KOPT-K1 (cell line): ENCODE measurements around the gene TMSB15C.
"Not testable (repeated sequence)": the region's sequence is repeated elsewhere in the genome, so short reads cannot be mapped to it uniquely, and the experiment has no call there.

Experiments used
- H3K27ac ChIP-seq: fragments of 200-600 bp; sonication (generic); 2 replicates; pipeline ENCODE4 v1.5.1; 2016; ENCODE audit warnings: antibody characterized with exemption, mild to moderate bottlenecking, low read depth, low read length; ENCODE audit not compliant: poor library complexity, severe bottlenecking
- H3K36me3 ChIP-seq: fragments of 200-600 bp; sonication (generic); 2 replicates; pipeline ENCODE4 v1.5.1; 2017; ENCODE audit warnings: antibody characterized with exemption, mild to moderate bottlenecking, low read length, moderate library complexity; ENCODE audit not compliant: insufficient read depth
- H3K9me3 ChIP-seq: fragments of 200-600 bp; sonication (generic); 2 replicates; pipeline ENCODE4 v1.5.1; 2017; ENCODE audit warnings: antibody characterized with exemption, low read length, mild to moderate bottlenecking; ENCODE audit not compliant: insufficient read depth, poor library complexity, severe bottlenecking

The TMSB15C gene

DNA sequence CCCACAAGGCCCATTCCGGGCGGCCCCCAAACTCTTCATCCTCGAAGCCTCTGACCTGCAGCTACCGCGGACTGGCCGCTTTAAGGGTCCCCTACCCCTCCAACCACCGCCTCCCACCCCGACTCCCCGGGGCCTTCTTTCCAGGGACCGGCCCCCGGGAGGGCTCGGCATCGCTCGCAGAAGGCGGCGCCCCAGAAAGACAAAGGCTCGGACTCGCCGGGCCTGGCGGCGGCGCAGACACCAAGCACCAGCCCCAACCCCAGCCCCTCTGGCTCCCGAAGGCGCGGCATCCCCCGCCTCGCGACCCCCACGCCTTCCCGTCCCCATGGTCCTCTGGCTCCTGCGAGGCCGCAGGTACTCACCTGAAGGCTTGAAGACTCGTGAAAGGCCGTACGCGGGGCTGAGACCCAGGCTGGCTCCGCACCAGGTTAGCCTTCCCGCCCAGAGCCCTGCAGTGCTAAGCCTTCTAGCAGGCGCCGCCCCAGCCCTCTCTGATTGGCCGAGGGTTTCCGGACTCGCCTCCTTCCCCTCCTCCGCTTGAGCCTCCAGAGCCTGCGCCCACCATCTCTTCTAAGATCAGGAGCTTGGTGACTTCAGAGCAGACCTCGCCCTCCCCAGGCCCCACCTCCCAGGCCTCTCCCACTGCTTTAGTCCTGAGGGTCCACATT is at the start of gene TMSB15C:
Gene TMSB15C, minus strand, starts transcription at position 459 of the 668 bp plus-strand sequence.
- not testable (repeated sequence) for H3K27ac ChIP-seq, H3K36me3 ChIP-seq, H3K9me3 ChIP-seq

DNA sequence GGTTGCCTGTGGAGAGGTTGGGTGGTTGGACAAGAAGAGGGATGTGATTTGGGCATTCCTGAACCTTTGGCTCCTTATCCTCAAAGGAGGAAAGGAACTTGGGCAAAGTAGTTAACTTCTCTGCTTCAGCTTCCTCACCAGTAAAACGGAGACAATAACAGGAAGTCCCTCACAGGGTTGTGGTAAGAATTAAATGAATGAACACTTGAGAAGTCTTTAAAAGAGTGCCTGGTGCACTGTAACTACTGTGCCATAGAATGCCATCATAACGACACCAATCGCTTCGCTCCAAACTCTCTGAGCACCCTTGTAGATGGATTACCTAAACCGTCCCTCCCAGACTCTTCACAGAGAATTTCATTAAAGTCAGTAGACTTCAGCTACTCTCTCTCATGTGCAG is 46.8 kb upstream of the TMSB15C start:
- no peaks in the 10 kb centered on the region for H3K9me3 ChIP-seq
- H3K27ac ChIP-seq, result peak overlapping the region; percentile 38
- H3K36me3 ChIP-seq, result no peaks in the 10 kb centered on the region

DNA sequence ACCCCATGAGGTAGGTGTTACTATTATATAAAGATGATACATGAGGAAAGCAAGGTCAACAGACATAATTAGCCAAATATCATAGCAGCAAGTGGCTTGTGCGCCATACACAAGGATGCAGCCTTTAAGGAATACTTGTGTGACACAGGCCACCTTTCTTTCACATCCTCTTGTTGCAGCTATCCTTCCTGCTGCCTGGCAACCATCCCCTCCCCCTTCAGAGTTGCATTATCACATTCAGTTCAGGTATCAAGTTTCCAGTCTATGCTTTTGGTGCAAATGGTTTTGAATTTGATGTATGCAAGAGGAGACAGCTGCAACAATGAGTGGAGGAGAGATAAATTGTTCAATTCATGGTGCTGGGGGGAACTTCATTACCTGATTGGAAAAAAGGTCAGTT is 42.7 kb upstream of the TMSB15C start:
- no peak overlapping the region for H3K27ac ChIP-seq
- no peaks in the 10 kb centered on the region for H3K9me3 ChIP-seq
- no peaks in the 10 kb centered on the region for H3K36me3 ChIP-seq

DNA sequence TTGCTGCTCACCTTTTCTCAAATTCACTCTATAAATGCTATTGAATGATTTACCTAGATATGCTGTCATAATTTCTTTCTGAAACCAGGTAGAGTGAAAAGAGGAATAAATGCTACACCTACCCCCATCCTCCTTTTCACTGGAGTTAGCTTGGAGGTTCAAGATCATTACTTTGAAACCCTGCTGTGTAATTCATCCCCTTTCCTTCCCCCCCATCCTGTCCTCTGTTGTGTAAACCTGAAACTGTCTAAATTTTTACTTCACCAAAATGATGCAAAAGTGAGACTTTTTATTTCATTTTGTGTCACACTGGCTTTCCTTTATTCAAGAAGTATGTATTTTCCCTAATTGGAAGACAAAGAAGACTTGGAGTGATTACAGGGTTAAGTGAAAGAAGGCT is 41.7 kb upstream of the TMSB15C start:
- H3K36me3 ChIP-seq, result no peaks in the 10 kb centered on the region
- H3K27ac ChIP-seq, result no peak overlapping the region
- H3K9me3 ChIP-seq, result no peaks in the 10 kb centered on the region

DNA sequence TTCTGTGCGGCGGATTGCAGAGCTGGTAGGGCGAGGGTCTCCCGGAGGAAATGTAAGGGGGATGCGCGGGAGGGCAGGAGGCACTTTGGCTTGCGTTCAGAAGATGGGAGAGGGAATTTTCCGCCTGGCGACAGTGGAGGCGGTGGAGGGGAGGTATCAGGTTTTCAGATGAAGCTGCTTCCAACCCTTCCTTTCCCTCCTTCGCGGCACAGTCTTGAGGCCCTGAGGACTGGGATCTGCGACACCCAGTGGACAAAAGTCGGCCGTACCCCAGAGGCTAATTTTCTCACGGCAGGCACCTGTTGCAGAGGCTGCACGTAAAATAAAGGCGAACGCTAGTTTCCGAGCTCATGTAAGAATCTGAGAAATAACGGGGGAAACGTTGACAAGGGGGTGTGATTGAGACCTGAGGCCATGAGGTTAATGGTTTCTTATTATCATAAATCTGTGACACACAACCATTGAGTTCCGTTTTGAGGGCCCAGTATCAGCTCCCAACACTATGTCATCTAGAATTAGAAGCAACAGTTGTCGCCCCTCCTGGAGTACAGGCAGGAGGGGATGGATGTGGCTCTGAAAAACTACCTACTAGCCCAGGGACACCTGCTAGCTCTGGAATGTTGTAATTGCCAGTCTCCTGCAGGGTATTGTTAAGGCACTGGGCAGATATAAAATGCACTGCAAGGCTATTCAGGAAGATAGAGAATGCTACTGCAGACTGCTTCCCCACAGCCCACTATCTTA is 37.4 kb upstream of the TMSB15C start:
- no peak overlapping the region for H3K27ac ChIP-seq
- no peaks in the 10 kb centered on the region for H3K9me3 ChIP-seq
- H3K36me3 ChIP-seq, result no peaks in the 10 kb centered on the region

DNA sequence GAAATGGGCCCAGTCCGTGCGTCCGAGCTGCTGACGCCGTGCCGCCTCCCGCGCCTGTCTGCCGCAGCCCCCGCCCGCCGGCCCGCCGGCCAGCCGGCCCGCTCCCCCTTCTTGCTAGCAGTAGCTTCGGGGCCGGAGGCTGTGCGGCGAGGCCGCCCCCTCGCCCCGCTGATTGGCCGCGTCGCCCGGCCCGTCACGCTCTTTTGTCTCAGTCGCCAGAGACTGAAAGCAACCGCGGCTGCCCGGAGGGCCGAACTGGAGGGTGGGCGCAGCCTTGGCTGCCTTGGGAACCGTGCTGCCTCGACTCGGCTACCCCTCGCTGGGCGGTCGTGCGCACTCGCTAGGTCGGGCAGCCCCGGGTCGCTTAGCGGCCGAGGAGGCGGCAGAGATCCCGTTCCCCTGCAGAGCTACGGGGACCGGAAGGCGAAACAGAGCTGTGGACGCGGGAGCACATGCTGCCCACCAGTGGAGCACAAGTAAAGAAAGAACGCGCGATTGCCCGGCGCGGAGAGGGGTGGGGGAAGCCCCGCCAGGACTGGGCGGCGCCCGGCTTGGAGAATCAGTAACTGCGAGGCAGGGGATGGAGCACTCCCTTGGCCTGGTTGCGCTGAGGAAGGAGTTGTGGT is 36.4 kb upstream of the TMSB15C start, which contains the start of gene ZCCHC18:
Gene ZCCHC18, plus strand, starts transcription at position 198 of the 626 bp plus-strand sequence. CDS start 1,589 bp downstream, outside the sequence.
- Histone ChIP-seq H3K36me3 (no peaks in the 10 kb centered on the region), H3K27ac (peak within 1 kb of the TSS; percentile 51), H3K9me3 (no peaks in the 10 kb centered on the region)

DNA sequence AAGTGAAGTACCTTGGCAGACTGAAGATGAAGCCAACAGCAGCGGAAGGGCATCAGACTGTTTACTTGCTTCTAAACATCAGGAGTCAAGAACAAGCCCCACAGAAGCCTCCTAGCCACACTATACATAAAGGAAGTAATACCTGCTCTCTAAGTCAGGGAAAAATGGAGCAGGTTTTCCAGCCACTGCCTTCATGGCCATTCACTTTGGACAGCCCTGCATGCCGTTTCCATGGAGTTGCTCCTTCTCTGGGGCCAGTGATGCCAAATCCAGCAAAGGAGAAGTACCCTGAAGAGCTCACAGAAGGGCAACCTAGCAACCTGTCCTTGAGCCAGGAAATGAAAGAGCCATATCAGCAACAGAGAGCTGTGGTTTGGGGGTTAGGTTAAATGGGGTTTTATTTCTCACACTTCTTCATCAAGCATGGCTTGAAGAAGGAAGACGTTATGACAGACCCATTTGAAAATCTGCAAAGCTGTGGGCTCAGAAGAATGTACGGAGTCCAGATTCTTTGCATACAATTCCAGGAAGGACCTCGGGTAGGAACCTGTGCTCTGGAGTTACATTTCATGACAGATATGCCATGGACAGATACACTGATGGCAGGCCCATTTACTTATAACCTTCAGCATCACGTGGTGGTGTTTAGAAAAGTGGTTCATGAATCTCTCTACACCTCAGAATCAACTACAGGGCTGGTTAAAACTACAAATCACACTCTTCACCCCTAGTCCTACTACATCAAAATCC is 34.6 kb upstream of the TMSB15C start:
- not testable (repeated sequence) for H3K9me3 ChIP-seq, H3K36me3 ChIP-seq
- H3K27ac ChIP-seq, result peak overlapping the region; percentile 27

DNA sequence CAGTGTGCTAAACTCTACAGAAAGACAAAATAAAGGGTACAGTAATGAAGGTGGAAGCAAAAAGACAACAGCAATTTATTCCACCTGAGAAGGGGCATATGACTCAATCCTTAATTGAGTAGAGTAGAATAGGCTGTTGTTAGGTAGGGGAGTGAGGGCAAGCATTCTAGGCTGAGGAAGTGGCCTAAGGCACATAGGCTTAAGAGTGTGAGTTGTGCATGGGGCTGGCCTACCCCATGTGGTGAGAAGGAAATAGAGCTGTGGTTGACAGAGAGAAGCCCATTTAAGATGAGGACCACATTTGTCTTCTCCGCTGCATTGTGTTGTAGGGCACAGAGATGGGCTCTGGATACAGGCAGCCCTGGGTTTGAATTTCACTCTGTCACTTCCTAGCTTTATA is 32.9 kb upstream of the TMSB15C start:
- H3K9me3 ChIP-seq, result no peaks in the 10 kb centered on the region
- no peaks in the 10 kb centered on the region for H3K36me3 ChIP-seq
- no peak overlapping the region for H3K27ac ChIP-seq

DNA sequence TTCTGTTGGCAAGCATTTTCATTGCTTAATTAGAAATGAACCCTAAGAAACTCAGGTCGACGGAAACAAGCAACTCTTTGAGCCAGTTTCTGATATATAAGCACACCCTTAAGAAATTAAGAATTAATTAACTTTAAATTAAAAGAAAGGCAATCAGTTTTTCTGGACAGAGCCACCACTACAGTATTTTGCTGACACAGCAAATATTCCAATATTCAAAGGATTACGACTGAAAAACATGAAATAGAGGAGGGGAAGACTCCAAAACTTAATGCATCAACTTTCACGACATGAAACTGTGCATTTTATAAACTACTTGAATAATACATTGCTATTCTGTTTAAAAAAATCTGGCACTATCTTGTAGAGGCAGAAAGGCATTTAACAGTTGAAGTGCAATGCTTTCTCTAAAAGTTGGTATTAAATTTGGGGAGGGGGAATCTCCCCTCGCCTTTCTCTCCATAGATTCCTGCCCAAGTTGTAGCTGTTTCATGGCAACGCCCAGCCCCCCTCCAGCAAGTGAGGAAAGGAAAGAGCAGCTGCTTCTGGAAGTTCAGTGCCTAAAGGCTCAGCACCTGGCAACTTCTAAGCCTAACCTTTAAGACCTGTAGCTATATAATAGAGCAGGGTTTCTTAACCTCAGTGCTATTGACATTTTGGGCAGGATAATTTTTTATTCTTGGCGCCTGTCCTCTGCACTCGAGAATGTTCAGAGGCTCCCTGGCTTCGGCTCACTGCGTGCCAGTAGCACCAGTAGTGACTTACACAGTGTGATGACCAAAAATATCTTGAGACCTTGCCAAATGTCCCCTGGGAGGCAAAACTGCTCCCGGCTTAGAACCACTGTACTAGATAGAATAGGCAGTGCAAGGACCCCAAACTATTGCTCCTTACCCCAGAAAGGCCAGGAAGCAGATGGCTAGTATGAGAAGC is 29.6 kb upstream of the TMSB15C start:
- no peak overlapping the region for H3K27ac ChIP-seq
- H3K36me3 ChIP-seq, result no peaks in the 10 kb centered on the region
- no peaks in the 10 kb centered on the region for H3K9me3 ChIP-seq

DNA sequence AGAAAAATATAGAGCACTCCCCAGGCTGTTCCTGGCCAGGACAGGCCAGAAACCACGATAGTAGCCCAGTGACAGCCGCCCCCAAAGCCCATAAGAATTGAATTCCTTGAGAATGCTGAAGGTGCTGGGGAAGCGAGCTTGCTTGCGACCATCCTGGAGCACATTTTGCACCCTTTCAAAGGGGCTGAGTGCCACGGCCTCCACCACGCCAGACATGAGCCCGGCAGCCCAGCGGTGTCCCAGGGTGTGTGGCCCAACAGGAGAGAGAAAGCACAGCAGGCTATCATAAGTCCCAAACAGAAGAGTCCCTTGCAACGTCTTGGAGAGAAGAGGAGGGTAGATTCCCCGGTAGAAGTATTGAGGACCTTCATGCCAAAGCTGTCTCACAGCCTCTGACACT is 28.6 kb upstream of the TMSB15C start:
- Histone ChIP-seq H3K27ac (no peak overlapping the region), H3K36me3 (no peaks in the 10 kb centered on the region), H3K9me3 (no peaks in the 10 kb centered on the region)

DNA sequence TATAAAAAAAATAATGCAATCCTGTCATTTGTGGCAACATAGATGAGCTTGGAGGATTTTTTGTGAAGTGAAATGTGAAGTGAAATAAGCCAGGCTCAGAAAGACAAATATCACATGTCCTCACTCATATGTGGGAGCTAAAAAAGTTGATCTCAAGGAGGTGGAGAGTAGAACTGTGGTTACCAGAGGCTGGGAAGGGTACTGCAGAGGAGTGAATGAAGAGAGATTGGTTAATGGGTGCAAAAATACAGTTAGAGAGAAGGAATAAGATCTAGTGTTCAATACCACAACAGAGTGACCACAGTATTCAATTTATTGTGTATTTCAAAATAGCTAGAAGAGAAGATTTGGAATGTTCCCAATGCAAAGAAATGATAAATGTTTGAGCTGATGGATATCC is 22.9 kb upstream of the TMSB15C start:
- Histone ChIP-seq H3K9me3 (no peaks in the 10 kb centered on the region), H3K27ac (no peak overlapping the region), H3K36me3 (no peaks in the 10 kb centered on the region)

DNA sequence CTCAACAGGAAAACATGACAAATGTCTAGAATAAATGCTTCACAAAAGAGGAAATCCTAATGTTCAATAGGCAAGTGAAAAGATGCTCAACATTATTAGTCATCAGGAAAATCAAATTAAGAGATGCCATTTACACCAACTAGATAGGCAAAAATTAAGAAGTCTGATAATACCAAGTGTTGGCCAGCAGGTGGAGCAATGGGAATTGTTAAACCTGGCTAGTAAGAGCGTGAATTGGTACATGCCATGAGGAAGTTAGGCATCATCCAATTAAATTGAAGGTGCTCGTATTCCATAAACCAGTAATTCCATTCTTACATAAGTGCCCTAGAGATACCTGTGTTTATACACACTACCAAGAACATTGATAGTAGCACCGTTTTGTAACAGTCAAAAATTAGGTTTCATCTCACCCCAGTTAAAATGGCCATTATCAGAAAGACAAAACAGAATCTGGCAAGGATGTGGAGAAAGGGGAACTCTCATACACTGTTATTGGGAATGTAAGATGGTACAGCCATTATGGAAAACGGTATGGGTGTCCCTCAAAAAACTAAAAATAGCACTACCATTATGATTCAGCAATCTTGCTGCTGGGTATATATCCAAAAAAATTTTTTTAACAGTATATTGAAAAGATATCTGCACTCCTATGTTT is 22.2 kb upstream of the TMSB15C start:
- Histone ChIP-seq H3K27ac (no peak overlapping the region), H3K36me3 (no peaks in the 10 kb centered on the region), H3K9me3 (no peaks in the 10 kb centered on the region)

DNA sequence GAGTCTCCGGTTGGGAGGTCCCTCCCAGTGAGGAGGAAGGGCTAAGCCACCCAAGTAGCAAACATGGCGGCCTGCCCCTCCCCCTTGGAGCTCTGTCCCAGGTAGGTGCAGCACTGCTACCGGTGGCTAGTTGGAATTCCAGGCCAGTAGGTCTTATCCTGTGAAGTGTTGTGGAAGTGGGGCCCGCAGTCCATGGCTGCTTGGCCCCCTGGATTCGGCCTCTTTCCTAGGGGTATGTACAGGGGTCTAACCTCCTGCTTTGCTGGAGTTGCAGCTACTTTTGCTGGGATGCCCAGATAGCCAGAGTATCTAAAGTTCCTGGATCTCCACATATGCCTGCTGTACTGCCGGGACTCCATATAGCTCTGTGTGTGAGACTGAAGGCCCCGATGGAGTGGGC is 9.9 kb upstream of the TMSB15C start:
- no peaks in the 10 kb centered on the region for H3K9me3 ChIP-seq
- no peaks in the 10 kb centered on the region for H3K36me3 ChIP-seq
- no peak overlapping the region for H3K27ac ChIP-seq

DNA sequence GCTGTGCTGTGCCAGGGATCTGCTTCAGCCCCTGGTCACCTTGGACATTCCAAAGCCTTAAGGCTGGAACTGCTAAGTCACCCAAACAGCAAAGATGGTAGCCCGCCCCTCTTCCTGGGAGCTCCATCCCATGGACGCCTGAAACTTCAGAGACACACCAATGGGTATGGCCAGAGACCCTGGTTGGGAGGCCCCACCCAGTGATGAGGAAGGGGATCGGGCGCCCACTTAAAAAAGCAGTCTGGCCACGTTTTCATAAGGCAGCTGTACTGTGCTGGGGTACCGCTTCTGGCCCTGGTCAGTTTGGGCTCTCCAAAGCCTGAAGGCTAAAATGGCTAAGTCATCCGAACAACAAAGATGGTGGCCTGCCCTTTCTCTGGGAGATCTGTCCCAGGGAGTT is 9.4 kb upstream of the TMSB15C start:
- no peak overlapping the region for H3K27ac ChIP-seq
- no peaks in the 10 kb centered on the region for H3K36me3 ChIP-seq
- H3K9me3 ChIP-seq, result no peaks in the 10 kb centered on the region
